Lung (tissue), 12 donors: ENCODE data around the gene SLC9A1. TPM values are rescaled to one million over a fixed set of nuclear protein-coding genes. Genes with fewer than 3 reads are reported as not detected.

Experiments
- ATAC-seq: fragments of 200-7000 bp; cut with Tn5 transposase; one replicate; pipeline ENCODE4 v1.9.1; 2020; ENCODE audit warnings: moderate number of reproducible peaks; ENCODE audit not compliant: insufficient read depth, low FRiP score
- DNase-seq, 3 donors: peaks; one replicate each; pipeline ENCODE4 v3.0.0-alpha.2; 2013 to 2017
- H3K27ac ChIP-seq, 2 donors: one replicate each; pipeline ENCODE4 v1.5.1; 2013; ENCODE audit warnings: mild to moderate bottlenecking in 2 of 2, moderate library complexity in 2 of 2, control low read depth in 1 of 2, inconsistent platforms in 1 of 2, low read depth in 1 of 2, low read length in 1 of 2
- H3K27me3 ChIP-seq, 3 donors: one replicate each; pipeline ENCODE4 v1.5.1; 2013; ENCODE audit warnings: low read length in 2 of 3; ENCODE audit not compliant: control insufficient read depth in 3 of 3, insufficient read depth in 3 of 3
- H3K36me3 ChIP-seq, 4 donors: one replicate each; pipeline ENCODE4 v1.5.1; 2013; ENCODE audit warnings: low read length in 4 of 4, mild to moderate bottlenecking in 1 of 4, moderate library complexity in 1 of 4; ENCODE audit not compliant: control insufficient read depth in 4 of 4, insufficient read depth in 4 of 4
- H3K4me1 ChIP-seq, 5 donors: one replicate each; pipeline ENCODE4 v1.5.1; 2013; ENCODE audit warnings: low read length in 5 of 5, mild to moderate bottlenecking in 2 of 5, moderate library complexity in 1 of 5; ENCODE audit not compliant: control insufficient read depth in 5 of 5, insufficient read depth in 5 of 5
- H3K4me3 ChIP-seq: one replicate; pipeline ENCODE4 v1.5.1; 2013; ENCODE audit warnings: mild to moderate bottlenecking, control low read depth, moderate library complexity
- H3K9ac ChIP-seq, 2 donors: one replicate each; pipeline ENCODE4 v1.5.1; 2013; ENCODE audit warnings: low read length in 2 of 2, control low read depth in 1 of 2; ENCODE audit not compliant: insufficient read depth in 1 of 2
- H3K9me3 ChIP-seq, 4 donors: one replicate each; pipeline ENCODE4 v1.5.1; 2013; ENCODE audit warnings: low read length in 3 of 4, mild to moderate bottlenecking in 1 of 4, moderate library complexity in 1 of 4; ENCODE audit not compliant: control insufficient read depth in 4 of 4, insufficient read depth in 3 of 4
- WGBS, 2 donors: extraction: QIAGEN DNeasy Blood & Tissue Kit; methylation state at CpG; one replicate each; pipeline ENCODE4 v1.1.7; 2013; 5-methylcytosine and 5-hydroxymethylcytosine counted together
- polyA plus RNA-seq, 2 donors: library from polyadenylated mRNA; stranded (reverse); fragments of 200-250 nt; gene quantifications; one replicate each; pipeline ENCODE4 v1.2.1, GENCODE V29; 2013
- total RNA-seq, 2 donors: library from RNA; depleted of rRNA in 1 of 2; stranded (reverse); fragments of >200 nt in 1 of 2; gene quantifications; one replicate each; pipeline ENCODE4 v1.2.1, GENCODE V29; 2014 to 2021
- TF ChIP-seq, protein P1 (sequence below): IDR thresholded peaks from 2 replicates; pipeline ENCODE4 v1.5.1; 2012; ENCODE audit warnings: mild to moderate bottlenecking; ENCODE audit errors: control extremely low read depth, extremely low read depth
- donor health status: control.
- donor health status: control.
- donor health status: Bipolar disorder and iron deficiency.
- donor health status: healthy.
- donor health status: DM: yes; HTN: yes; CAD: no.

Gene SLC9A1
- total and polyA plus RNA-seq, 4 donors, result 19.3 to 48.0 (median 24.6) TPM

DNA sequence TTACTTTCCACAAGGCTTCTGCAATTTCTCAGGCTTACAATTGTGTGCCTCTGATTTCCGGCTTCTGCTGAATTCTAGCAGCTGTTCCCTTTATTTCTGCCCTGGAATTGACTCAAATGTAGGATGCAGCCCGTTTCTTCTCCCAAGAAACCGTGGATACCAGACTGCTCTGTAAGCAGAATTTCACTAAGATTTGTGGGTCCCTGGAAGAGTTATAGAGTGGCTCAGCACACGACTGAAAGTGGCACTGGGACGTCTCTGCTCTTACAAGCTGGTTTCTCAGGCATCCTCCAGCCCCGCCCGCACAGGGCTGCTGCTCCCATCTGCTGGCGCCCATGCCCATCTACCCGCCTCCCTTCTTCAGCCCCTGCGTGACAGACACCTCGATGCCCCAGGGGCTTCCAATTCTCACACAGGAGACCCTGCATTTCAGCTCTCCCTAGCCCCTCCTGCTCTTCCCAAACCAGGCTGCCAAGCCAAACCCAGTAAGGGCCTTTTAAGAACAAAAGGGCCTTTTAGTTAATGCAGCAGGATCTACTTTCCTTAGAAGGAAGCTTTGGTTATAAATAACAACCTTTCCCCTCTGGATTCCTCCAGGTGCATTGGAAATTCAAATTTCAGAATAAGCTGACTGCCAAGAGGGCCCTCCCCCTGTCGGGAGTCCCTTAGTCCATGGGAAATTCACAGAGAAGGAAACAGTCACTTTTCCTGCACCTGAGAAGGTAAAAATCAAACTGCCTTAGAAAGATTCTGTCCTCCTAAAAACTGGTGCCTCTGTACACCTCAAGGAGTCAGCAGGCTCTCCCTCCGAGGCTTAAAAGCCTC lies 96.9 kb downstream of the SLC9A1 start:
- DNase-seq (peak; percentile 57 to 93 (median 86)), ATAC-seq (no peak)
- Histone ChIP-seq H3K4me3 (no peak overlapping the region), H3K9me3 (peaks cover 0 to 2% (median 0%) of the 10 kb centered on the region in 4 donors), H3K27ac (peak overlapping the region in 1 of 2 donors; percentile 28), H3K4me1 (peaks cover 0 to 43% (median 11%) of the 10 kb centered on the region in 5 donors), H3K27me3 (no peaks in the 10 kb centered on the region), H3K36me3 (no peaks in the 10 kb centered on the region), H3K9ac (peak overlapping the region in 1 of 2 donors; percentile 14)
- WGBS, 2 donors, result 57 to 72% methylated on average over 13 of the region's 13 CpGs
- TF ChIP-seq, protein P1, sequence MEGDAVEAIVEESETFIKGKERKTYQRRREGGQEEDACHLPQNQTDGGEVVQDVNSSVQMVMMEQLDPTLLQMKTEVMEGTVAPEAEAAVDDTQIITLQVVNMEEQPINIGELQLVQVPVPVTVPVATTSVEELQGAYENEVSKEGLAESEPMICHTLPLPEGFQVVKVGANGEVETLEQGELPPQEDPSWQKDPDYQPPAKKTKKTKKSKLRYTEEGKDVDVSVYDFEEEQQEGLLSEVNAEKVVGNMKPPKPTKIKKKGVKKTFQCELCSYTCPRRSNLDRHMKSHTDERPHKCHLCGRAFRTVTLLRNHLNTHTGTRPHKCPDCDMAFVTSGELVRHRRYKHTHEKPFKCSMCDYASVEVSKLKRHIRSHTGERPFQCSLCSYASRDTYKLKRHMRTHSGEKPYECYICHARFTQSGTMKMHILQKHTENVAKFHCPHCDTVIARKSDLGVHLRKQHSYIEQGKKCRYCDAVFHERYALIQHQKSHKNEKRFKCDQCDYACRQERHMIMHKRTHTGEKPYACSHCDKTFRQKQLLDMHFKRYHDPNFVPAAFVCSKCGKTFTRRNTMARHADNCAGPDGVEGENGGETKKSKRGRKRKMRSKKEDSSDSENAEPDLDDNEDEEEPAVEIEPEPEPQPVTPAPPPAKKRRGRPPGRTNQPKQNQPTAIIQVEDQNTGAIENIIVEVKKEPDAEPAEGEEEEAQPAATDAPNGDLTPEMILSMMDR, result no peak

DNA sequence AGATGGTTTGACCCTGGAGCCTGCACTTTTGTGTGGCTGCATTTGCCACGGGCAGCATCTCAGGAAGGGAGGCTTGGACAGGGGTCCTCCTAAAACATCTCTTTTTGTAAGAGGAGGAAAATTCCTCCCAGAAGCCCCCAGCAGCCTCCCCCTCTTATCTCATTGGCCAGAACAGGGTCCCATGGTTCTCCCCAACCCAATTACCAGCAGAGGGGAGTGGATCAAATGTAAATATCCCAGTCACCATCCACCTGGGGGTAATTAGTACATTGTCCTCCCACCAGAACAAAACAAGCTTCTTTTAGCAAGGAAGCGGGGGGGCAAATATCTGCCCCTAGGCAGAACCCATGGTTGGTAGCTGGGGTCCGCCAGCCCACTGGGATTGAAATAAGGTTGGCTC lies 97.5 kb downstream of the SLC9A1 start:
- Histone ChIP-seq H3K27me3 (no peaks in the 10 kb centered on the region), H3K9ac (peak overlapping the region in 1 of 2 donors; percentile 14), H3K36me3 (no peaks in the 10 kb centered on the region), H3K27ac (no peak overlapping the region), H3K4me1 (peaks cover 0 to 43% (median 11%) of the 10 kb centered on the region in 5 donors), H3K4me3 (no peak overlapping the region), H3K9me3 (peaks cover 0 to 2% (median 0%) of the 10 kb centered on the region in 4 donors)
- no peak for ATAC-seq
- DNase-seq, result no peak
- 70 to 75% methylated on average over 3 of the region's 3 CpGs for WGBS, 2 donors
- TF ChIP-seq, protein P1, result no peak

DNA sequence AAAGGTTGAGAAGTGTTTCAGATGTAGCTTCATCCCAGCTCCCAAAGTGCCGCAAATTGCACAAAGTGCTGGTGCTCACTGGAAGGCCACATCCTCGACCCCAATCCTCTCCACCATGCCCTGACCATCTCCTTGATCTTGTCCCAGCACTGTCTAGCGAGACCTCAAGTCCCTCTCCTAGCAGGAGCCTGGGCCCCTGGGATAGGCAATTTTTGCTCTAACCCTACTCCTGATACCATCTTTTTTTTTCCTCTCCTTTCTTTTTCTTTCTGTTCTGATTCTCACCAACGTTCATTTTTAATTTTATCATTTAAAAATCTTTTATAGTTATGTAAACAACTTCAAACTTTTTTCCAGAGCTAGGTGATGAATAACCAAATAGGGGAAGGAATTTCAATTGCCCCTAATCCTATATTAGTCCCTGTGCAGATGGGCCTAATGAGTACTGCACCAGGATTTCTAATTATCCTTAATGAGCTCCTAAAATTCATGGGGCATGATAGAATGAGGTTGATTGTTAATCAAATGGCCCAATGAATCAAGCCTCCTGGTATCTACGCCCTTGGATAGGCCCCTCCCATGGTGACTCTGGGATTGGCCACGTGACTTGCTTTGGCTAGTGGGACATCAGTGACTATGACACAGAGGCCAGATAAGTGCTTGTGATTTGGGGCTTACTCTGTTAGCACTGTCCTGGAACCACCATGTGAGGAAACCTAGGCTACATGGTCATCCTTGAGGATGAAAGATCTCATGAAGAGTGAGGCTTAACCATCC lies 100.8 kb downstream of the SLC9A1 start:
- H3K27ac ChIP-seq, result no peak overlapping the region
- no peaks in the 10 kb centered on the region for H3K36me3 ChIP-seq
- TF ChIP-seq, protein P1, result no peak
- H3K9me3 ChIP-seq, result peaks cover 0 to 2% (median 0%) of the 10 kb centered on the region in 4 donors
- no peak overlapping the region for H3K4me3 ChIP-seq
- no peaks in the 10 kb centered on the region for H3K27me3 ChIP-seq
- ATAC-seq, result no peak
- H3K4me1 ChIP-seq, result peaks cover 0 to 23% (median 7%) of the 10 kb centered on the region in 5 donors
- no peak overlapping the region for H3K9ac ChIP-seq
- DNase-seq, result no peak
- WGBS, 2 donors, result 83 to 92% methylated on average over 6 of the region's 6 CpGs
